WTC11 (cell line): ENCODE measurements around the gene GARS1. TPM values are rescaled to one million over a fixed set of nuclear protein-coding genes. Genes with fewer than 3 reads are reported as not detected.

ENCODE experiments used
- ATAC-seq: fragments of 200-7000 bp; cut with Tn5 transposase; 2 replicates; pipeline ENCODE4 v1.10.0; 2021; ENCODE audit warnings: mild to moderate bottlenecking, moderate library complexity
- CTCF ChIA-PET: fragments of 300-600 bp; sonication (Branson Sonifier 250); formaldehyde crosslinking; loops from one replicate; lab custom pipeline; 2021; ENCODE audit warnings: antibody characterized with exemption; lab: Charles Lee
- POLR2A ChIA-PET: fragments of 350-600 bp; sonication (Branson Sonifier 250); formaldehyde crosslinking; loops from one replicate; lab custom pipeline; 2021; ENCODE audit warnings: antibody characterized with exemption; lab: Charles Lee
- DNase-seq: peaks from one replicate; pipeline ENCODE4 v3.0.0; 2021; ENCODE audit warnings: low spot score
- H3K27ac Mint-ChIP-seq: 2 replicates; pipeline ENCODE4 v1.8.0; 2021; ENCODE audit warnings: mixed read lengths
- H3K27me3 Mint-ChIP-seq: 2 replicates; pipeline ENCODE4 v1.8.0; 2021; ENCODE audit warnings: low read depth, mild to moderate bottlenecking, moderate library complexity, mixed read lengths
- H3K36me3 Mint-ChIP-seq: 2 replicates; pipeline ENCODE4 v1.8.0; 2021; ENCODE audit warnings: mixed read lengths
- H3K4me1 Mint-ChIP-seq: 2 replicates; pipeline ENCODE4 v1.8.0; 2022; ENCODE audit warnings: mixed read lengths
- H3K4me3 Mint-ChIP-seq: 2 replicates; pipeline ENCODE4 v1.8.0; 2021; ENCODE audit warnings: mild to moderate bottlenecking, moderate library complexity, mixed read lengths
- H3K9me3 Mint-ChIP-seq: 2 replicates; pipeline ENCODE4 v1.8.0; 2021; ENCODE audit warnings: mixed read lengths
- CREM ChIP-seq: sonication (generic); formaldehyde crosslinking; IDR thresholded peaks from 2 replicates; pipeline ENCODE4 v1.8.1; 2022; ENCODE audit warnings: mild to moderate bottlenecking, missing genetic modification reagents, moderate library complexity
- FOXJ3 ChIP-seq: sonication (generic); formaldehyde crosslinking; IDR thresholded peaks from 2 replicates; pipeline ENCODE4 v1.9.0; 2021; ENCODE audit warnings: missing genetic modification reagents, mild to moderate bottlenecking, borderline replicate concordance
- FOXK1 ChIP-seq: sonication (generic); formaldehyde crosslinking; IDR thresholded peaks from 2 replicates; pipeline ENCODE4 v1.8.0; 2022; ENCODE audit warnings: mild to moderate bottlenecking, moderate library complexity, missing genetic modification reagents
- FOXP1 ChIP-seq: sonication (generic); formaldehyde crosslinking; IDR thresholded peaks from 2 replicates; pipeline ENCODE4 v1.8.0; 2022; ENCODE audit warnings: missing genetic modification reagents, mild to moderate bottlenecking, moderate library complexity, borderline replicate concordance
- GABPB1 ChIP-seq: sonication (generic); formaldehyde crosslinking; IDR thresholded peaks from 2 replicates; pipeline ENCODE4 v1.8.1; 2023; ENCODE audit warnings: mild to moderate bottlenecking, missing genetic modification reagents
- JAZF1 ChIP-seq: fragments of 250-450 bp; sonication (Bioruptor Pico); IDR thresholded peaks from 2 replicates; pipeline ENCODE4 v1.9.0; 2021; ENCODE audit warnings: moderate library complexity, mild to moderate bottlenecking, inconsistent platforms
- JUN ChIP-seq: sonication (generic); formaldehyde crosslinking; IDR thresholded peaks from 2 replicates; pipeline ENCODE4 v1.8.0; 2023; ENCODE audit warnings: mild to moderate bottlenecking, missing genetic modification reagents
- MXD4 ChIP-seq: fragments of 250-450 bp; sonication (Bioruptor Pico); IDR thresholded peaks from 2 replicates; pipeline ENCODE4 v1.8.0; 2021; ENCODE audit warnings: mild to moderate bottlenecking, moderate library complexity, borderline replicate concordance
- PRRX2 ChIP-seq: fragments of 250-450 bp; sonication (Bioruptor Pico); IDR thresholded peaks from 2 replicates; pipeline ENCODE4 v1.8.0; 2021; ENCODE audit warnings: mild to moderate bottlenecking
- TP53 ChIP-seq: sonication (generic); formaldehyde crosslinking; IDR thresholded peaks from 2 replicates; pipeline ENCODE4 v1.8.1; 2023; ENCODE audit warnings: mild to moderate bottlenecking, missing genetic modification reagents
- ZNF121 ChIP-seq: sonication (generic); formaldehyde crosslinking; IDR thresholded peaks from 2 replicates; pipeline ENCODE4 v1.8.0; 2023; ENCODE audit warnings: missing genetic modification reagents
- ZNF263 ChIP-seq: sonication (generic); formaldehyde crosslinking; IDR thresholded peaks from 2 replicates; pipeline ENCODE4 v1.8.1; 2022; ENCODE audit warnings: low read depth, mild to moderate bottlenecking, moderate library complexity, missing genetic modification reagents
- total RNA-seq: library from RNA; stranded (reverse); gene quantifications from 3 replicates; pipeline ENCODE4 v1.2.3, GENCODE V29; 2021
- TF ChIP-seq, protein P1 (sequence below): sonication (generic); formaldehyde crosslinking; conservative IDR thresholded peaks from 2 replicates; pipeline ENCODE4 v1.8.1; 2023; ENCODE audit warnings: mild to moderate bottlenecking, low read depth, missing genetic modification reagents, moderate library complexity
- TF ChIP-seq, protein P2 (sequence below): fragments of 200-600 bp; IDR thresholded peaks from 2 replicates; pipeline ENCODE4 v1.8.0; 2022; ENCODE audit warnings: antibody characterized with exemption

The GARS1 gene
- total RNA-seq, 1 experiment from 2014 or later: 236 TPM

GRCh38 chr7:30545791-30546555 is 48.7 kb upstream of the GARS1 start:
- DNase-seq (no peak), ATAC-seq (no peak; the same call in 1 of the 2 replicates)
- TF ChIP-seq MXD4 (no peak), PRRX2 (CRISPR knock-in tag) (no peak), JAZF1 (CRISPR knock-in tag) (no peak), ZNF121 (CRISPR knock-in tag) (no peak), TP53 (no peak), FOXP1 (CRISPR knock-in tag) (no peak), FOXJ3 (CRISPR knock-in tag) (no peak), CREM (CRISPR knock-in tag) (no peak)
- TF ChIP-seq, protein P1, sequence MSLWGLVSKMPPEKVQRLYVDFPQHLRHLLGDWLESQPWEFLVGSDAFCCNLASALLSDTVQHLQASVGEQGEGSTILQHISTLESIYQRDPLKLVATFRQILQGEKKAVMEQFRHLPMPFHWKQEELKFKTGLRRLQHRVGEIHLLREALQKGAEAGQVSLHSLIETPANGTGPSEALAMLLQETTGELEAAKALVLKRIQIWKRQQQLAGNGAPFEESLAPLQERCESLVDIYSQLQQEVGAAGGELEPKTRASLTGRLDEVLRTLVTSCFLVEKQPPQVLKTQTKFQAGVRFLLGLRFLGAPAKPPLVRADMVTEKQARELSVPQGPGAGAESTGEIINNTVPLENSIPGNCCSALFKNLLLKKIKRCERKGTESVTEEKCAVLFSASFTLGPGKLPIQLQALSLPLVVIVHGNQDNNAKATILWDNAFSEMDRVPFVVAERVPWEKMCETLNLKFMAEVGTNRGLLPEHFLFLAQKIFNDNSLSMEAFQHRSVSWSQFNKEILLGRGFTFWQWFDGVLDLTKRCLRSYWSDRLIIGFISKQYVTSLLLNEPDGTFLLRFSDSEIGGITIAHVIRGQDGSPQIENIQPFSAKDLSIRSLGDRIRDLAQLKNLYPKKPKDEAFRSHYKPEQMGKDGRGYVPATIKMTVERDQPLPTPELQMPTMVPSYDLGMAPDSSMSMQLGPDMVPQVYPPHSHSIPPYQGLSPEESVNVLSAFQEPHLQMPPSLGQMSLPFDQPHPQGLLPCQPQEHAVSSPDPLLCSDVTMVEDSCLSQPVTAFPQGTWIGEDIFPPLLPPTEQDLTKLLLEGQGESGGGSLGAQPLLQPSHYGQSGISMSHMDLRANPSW (CRISPR knock-in tag): no peak
- no peaks in the 10 kb centered on the region for H3K9me3 Mint-ChIP-seq
- CTCF ChIA-PET: interaction anchor here (0.7 to 5.6 kb wide), 4 partner anchors 18 to 381 kb away, joined by 3 to 74 read pairs (median 4); no protein-coding TSS in a partner anchor
- POLR2A ChIA-PET: interaction anchor here (1.1 to 1.5 kb wide), 2 partner anchors 11 to 18 kb away, joined by 3 read pairs; no protein-coding TSS in a partner anchor
- H3K4me3 Mint-ChIP-seq: no peak overlapping the region
- H3K36me3 Mint-ChIP-seq: no peaks in the 10 kb centered on the region
- no peak overlapping the region for H3K27ac Mint-ChIP-seq
- H3K27me3 Mint-ChIP-seq: peaks cover 5% of the 10 kb centered on the region
- H3K4me1 Mint-ChIP-seq: peaks cover 29% of the 10 kb centered on the region

- H3K36me3 Mint-ChIP-seq: no peaks in the 10 kb centered on the region
- no peaks in the 10 kb centered on the region for H3K9me3 Mint-ChIP-seq
- ATAC-seq (no peak), DNase-seq (no peak)
- H3K27ac Mint-ChIP-seq: no peak overlapping the region
- CTCF ChIA-PET: interaction anchor here (0.6 to 5.6 kb wide), 4 partner anchors 17 to 382 kb away, joined by 3 to 74 read pairs (median 4); no protein-coding TSS in a partner anchor
- no peak overlapping the region for H3K4me3 Mint-ChIP-seq
- POLR2A ChIA-PET: interaction anchor here (1.1 to 1.5 kb wide), 2 partner anchors 10 to 17 kb away, joined by 3 read pairs; no protein-coding TSS in a partner anchor
- H3K27me3 Mint-ChIP-seq: peaks cover 5% of the 10 kb centered on the region
- no peak for TF ChIP-seq GABPB1 (CRISPR knock-in tag)
- no peak for TF ChIP-seq JUN (CRISPR knock-in tag)
- TF ChIP-seq ZNF263 (CRISPR knock-in tag): no peak
- peaks cover 29% of the 10 kb centered on the region for H3K4me1 Mint-ChIP-seq
These were observed 48.1 kb upstream of the GARS1 start for GRCh38 chr7:30546596-30546995.

GRCh38 chr7:30548845-30549244 is 45.8 kb upstream of the GARS1 start:
- ChIA-PET CTCF (interaction anchor here (0.8 to 5.6 kb wide), 2 partner anchors 8 to 15 kb away, joined by 3 to 74 read pairs; no protein-coding TSS in a partner anchor), POLR2A (no interaction called here)
- Mint-ChIP-seq H3K4me1 (peaks cover 29% of the 10 kb centered on the region), H3K36me3 (no peaks in the 10 kb centered on the region), H3K27me3 (peaks cover 5% of the 10 kb centered on the region), H3K4me3 (no peak overlapping the region), H3K27ac (peak overlapping the region; percentile 90), H3K9me3 (peaks cover 7% of the 10 kb centered on the region)
- ATAC-seq (peak; percentile 96), DNase-seq (peak; percentile 78)
- TF ChIP-seq FOXK1 (0 out of 2 replicates have a peak, but pooled peaks have one; percentile 24), PRRX2 (CRISPR knock-in tag) (no peak)
- TF ChIP-seq, protein P2, sequence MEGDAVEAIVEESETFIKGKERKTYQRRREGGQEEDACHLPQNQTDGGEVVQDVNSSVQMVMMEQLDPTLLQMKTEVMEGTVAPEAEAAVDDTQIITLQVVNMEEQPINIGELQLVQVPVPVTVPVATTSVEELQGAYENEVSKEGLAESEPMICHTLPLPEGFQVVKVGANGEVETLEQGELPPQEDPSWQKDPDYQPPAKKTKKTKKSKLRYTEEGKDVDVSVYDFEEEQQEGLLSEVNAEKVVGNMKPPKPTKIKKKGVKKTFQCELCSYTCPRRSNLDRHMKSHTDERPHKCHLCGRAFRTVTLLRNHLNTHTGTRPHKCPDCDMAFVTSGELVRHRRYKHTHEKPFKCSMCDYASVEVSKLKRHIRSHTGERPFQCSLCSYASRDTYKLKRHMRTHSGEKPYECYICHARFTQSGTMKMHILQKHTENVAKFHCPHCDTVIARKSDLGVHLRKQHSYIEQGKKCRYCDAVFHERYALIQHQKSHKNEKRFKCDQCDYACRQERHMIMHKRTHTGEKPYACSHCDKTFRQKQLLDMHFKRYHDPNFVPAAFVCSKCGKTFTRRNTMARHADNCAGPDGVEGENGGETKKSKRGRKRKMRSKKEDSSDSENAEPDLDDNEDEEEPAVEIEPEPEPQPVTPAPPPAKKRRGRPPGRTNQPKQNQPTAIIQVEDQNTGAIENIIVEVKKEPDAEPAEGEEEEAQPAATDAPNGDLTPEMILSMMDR: peak; percentile 75
